ENCODE measurements around the gene CFAP45.

Gene CFAP45

GRCh38 chr1:159936273-159936904 lies 36.4 kb upstream of the CFAP45 start:
- in situ Hi-C loops (cut with HindIII; ENCODE audit: low sequenced_read_pairs): no loop called here

- in situ Hi-C loops (cut with HindIII; ENCODE audit: low sequenced_read_pairs): no loop called here
Observed at GRCh38 chr1:159935719-159936272, 35.8 kb upstream of the CFAP45 start.

- in situ Hi-C loops (cut with HindIII; ENCODE audit: low sequenced_read_pairs): no loop called here
Observed at GRCh38 chr1:159935305-159935704, 35.3 kb upstream of the CFAP45 start.

GRCh38 chr1:159934136-159935039 lies 34.4 kb upstream of the CFAP45 start:
- in situ Hi-C loops (cut with HindIII; ENCODE audit: low sequenced_read_pairs): loop anchor here (5.0 kb wide), 1 partner anchor 73 kb away; no protein-coding TSS in a partner anchor

GRCh38 chr1:159933347-159933746 lies 33.4 kb upstream of the CFAP45 start:
- in situ Hi-C loops (cut with HindIII; ENCODE audit: low sequenced_read_pairs): loop anchor here (5.0 kb wide), 1 partner anchor 74 kb away; no protein-coding TSS in a partner anchor

GRCh38 chr1:159932296-159933285 lies 32.6 kb upstream of the CFAP45 start:
- in situ Hi-C loops (cut with HindIII; ENCODE audit: low sequenced_read_pairs): loop anchor here (5.0 kb wide), 1 partner anchor 75 kb away; no protein-coding TSS in a partner anchor

- in situ Hi-C loops (cut with HindIII; ENCODE audit: low sequenced_read_pairs): loop anchor here (5.0 kb wide), 1 partner anchor 76 kb away; no protein-coding TSS in a partner anchor
Observed at GRCh38 chr1:159931795-159932173, 31.8 kb upstream of the CFAP45 start.

- in situ Hi-C loops (cut with HindIII; ENCODE audit: low sequenced_read_pairs): loop anchor here (5.0 kb wide), 1 partner anchor 76 kb away; no protein-coding TSS in a partner anchor
Observed at GRCh38 chr1:159931101-159931794, 31.3 kb upstream of the CFAP45 start.

GRCh38 chr1:159930634-159931033 lies 30.7 kb upstream of the CFAP45 start:
- in situ Hi-C loops (cut with HindIII; ENCODE audit: low sequenced_read_pairs): loop anchor here (5.0 kb wide), 1 partner anchor 77 kb away; no protein-coding TSS in a partner anchor

GRCh38 chr1:159930216-159930615 lies 30.3 kb upstream of the CFAP45 start:
- in situ Hi-C loops (cut with HindIII; ENCODE audit: low sequenced_read_pairs): loop anchor here (5.0 kb wide), 1 partner anchor 77 kb away; no protein-coding TSS in a partner anchor

- in situ Hi-C loops (cut with HindIII; ENCODE audit: low sequenced_read_pairs): loop anchor here (5.0 to 10.0 kb wide), 2 partner anchors 78 to 425 kb away; no protein-coding TSS in a partner anchor
Observed at GRCh38 chr1:159929155-159930051, 29.4 kb upstream of the CFAP45 start.

- in situ Hi-C loops (cut with HindIII; ENCODE audit: low sequenced_read_pairs): loop anchor here (10.0 kb wide), 1 partner anchor 426 kb away; no protein-coding TSS in a partner anchor
Observed at GRCh38 chr1:159928491-159929050, 28.6 kb upstream of the CFAP45 start.

- in situ Hi-C loops (cut with HindIII; ENCODE audit: low sequenced_read_pairs): loop anchor here (10.0 kb wide), 1 partner anchor 427 kb away; no protein-coding TSS in a partner anchor
Observed at GRCh38 chr1:159927849-159928431, 28.0 kb upstream of the CFAP45 start.

- in situ Hi-C loops (cut with HindIII; ENCODE audit: low sequenced_read_pairs): loop anchor here (10.0 kb wide), 1 partner anchor 427 kb away; no protein-coding TSS in a partner anchor
Observed at GRCh38 chr1:159927211-159927848, 27.4 kb upstream of the CFAP45 start.

- in situ Hi-C loops (cut with HindIII; ENCODE audit: low sequenced_read_pairs): loop anchor here (10.0 kb wide), 1 partner anchor 429 kb away; no protein-coding TSS in a partner anchor
Observed at GRCh38 chr1:159925719-159926078, 25.7 kb upstream of the CFAP45 start.

- in situ Hi-C loops (cut with HindIII; ENCODE audit: low sequenced_read_pairs): loop anchor here (5.0 to 10.0 kb wide), 2 partner anchors 48 to 430 kb away; no protein-coding TSS in a partner anchor
Observed at GRCh38 chr1:159924791-159925718, 25.1 kb upstream of the CFAP45 start, which contains the start of gene TAGLN2. Gene TAGLN2, minus strand, starts transcription at chr1:159925507. Its CDS starts 4,998 bp downstream, at chr1:159920509.
